GM21528 (cell line): Measurements from ENCODE around the gene NOXO1.

ENCODE experiments used
- ATAC-seq: cut with Tn5 transposase; IDR thresholded peaks from one replicate; pipeline ENCODE4 v1.9.1; 2021; ENCODE audit warnings: mild to moderate bottlenecking, moderate library complexity; ENCODE audit not compliant: unreplicated experiment, low FRiP score

Gene NOXO1

DNA sequence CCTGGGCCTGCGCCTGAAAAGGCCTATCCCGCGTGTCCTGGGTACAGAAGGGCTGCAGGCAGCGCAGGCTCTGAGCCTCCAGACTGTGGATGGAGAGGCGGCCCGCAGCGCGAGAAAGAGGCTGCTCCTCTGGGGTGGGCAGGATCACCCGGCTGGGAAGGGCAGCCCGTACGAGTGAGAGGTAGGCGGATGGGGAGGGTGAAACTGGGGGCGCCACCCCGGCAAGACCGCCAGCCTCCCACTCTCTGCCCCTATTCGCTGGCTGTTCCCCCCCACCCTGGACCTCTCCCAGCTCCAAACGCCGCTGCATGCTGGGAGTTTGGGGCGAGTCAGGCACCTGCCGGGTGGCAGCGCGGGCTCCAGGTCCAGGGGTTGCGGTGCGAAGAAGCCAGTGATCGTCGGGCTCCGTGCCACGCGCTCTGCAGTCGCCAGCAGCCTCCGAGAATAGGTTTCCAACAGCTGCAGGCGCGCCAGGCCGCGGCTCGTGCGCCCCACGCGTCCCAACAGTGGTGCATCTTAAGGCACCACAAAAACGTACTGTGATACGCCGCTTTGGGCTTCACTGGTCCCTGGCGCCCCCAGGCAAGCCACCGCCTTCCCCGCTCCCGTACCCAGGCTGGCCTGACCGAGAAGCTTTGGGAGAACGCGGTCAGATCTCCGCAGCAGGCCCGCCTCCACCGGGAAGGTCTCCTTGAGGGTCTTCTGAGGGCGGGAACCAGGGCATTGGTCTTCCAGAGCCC, 1.1 kb downstream of the NOXO1 start:
- ATAC-seq, result no peak

DNA sequence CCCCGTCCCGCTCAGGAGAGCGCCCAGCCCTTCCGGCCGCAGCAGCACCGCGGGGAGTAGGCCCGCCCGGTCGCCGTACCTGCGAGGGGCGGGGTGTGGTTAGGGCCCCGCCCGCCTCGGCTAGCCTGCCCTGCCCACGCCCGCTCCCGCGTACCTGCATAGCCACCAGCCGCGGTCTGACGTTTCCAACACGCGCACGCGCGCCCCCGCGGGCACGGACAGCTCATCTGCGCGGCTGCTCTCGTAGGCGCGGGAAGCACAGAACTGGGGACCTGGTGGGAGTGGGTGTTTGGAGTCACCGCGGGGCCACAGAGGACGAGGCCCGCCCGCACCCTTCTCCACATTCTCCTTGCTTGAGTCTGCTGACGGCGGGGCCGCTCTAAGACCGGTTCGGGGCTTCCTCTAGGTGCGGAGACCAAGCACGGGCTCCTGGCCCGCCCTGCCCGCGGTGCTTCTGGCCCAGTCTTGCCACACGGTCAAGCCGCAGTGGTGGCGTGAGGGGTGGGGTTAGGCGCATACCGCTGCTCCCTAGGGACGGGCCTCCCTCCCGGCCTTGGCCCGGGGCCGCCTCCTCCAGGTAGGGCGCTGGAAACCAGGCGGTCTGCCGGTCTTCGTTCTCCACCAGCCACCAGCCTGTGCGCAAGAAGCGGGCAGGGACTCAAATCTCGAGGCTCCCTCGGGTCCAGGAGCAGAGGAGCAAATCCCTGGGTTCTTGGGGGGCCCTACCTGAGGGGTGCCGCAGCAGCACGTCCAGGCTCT, 1.8 kb downstream of the NOXO1 start:
- no peak for ATAC-seq

DNA sequence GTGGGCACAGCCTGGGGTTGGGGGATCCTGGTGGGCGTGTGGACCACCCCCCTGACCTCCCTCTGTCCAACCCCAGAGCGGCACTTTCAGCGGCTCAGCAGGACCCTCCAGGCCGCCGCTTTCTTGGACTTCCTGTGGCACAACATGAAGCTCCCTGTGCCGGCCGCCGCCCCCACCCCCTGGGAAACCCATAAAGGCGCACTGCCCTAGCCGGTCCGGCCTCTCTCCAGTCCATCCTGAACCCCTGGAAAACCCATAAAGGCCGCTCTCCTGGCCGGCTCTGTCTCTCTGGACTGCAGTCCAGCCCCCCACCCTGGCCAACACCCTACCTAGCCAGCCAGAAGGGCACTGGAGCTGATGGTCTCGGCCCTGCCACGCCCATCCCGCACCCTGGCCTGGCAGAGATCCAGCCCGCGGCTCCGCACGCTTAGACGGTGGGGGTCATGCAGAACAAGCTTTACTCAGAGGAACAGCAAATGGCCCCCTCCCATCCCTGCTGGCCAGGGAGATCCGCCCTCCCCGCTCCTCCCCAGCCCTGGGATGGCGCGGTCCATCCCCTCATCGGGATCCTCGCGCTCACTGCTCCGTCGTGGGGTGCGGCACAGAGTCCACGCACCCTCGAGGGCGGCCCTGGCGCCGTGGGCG, 2.7 kb downstream of the NOXO1 start:
- no peak for ATAC-seq

DNA sequence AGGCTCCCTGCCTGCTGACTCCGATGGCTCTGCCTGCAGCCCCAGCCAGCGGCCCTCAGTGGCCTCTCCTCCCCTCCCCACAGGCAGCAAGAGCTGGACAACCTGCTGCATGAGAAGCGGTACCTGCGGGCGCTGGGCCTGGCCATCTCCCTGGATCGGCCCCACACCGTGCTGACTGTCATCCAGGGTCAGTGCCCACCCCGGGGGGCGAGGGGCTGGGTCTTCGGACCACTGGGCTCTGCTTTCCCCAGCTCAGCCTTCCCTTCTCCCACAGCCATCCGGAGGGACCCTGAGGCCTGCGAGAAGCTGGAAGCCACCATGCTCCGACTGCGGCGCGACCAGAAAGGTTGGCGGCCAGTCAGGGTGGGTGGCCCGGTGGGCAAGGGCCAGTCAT, 3.4 kb downstream of the NOXO1 start:
- no peak for ATAC-seq

DNA sequence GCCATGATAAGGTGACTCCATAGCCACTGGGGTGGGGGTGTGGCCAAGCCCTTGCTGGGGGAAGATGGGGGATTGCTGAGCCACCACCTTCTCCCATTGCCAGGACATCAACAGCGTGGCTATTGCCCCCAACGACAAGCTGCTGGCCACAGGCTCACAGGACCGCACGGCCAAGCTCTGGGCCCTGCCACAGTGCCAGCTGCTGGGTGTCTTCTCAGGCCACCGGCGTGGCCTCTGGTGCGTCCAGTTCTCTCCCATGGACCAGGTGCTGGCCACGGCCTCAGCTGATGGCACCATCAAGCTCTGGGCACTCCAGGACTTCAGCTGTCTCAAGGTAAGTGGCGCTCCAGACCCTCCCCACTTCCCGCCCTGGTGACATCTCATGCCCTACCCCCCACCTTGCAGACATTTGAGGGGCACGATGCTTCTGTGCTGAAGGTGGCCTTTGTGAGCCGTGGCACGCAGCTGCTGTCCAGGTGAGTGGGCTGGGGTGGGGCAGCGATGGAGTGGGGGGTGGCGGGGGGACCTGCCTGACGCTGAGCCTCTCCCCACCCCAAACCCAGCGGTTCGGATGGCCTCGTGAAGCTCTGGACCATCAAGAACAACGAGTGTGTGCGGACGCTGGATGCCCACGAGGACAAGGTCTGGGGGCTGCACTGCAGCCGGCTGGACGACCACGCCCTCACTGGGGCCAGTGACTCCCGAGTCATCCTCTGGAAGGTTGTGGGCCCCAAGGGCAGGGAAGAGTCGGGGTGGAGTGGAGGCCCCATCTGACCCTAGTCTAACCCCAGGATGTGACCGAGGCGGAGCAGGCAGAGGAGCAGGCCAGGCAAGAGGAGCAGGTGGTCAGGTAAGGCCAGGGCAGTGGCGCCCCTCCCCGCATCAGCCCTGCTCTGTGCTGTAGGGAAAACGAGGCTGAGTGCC, 4.1 kb downstream of the NOXO1 start:
- ATAC-seq, result no peak

DNA sequence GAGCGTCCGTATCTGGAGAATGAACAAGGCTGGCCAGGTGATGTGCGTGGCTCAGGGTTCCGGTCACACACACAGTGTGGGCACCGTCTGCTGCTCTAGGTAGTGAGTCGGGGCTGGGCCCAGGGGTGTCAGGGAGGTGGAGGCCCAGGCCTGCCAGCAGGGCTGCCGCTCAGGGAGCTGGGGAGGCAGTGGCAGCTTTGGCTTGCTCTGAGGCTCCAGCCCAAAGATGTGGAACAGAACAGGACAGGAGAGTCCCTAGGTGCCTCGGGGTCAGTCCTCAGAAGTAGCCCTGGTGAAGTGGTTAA, 5.1 kb downstream of the NOXO1 start:
- ATAC-seq, result no peak

DNA sequence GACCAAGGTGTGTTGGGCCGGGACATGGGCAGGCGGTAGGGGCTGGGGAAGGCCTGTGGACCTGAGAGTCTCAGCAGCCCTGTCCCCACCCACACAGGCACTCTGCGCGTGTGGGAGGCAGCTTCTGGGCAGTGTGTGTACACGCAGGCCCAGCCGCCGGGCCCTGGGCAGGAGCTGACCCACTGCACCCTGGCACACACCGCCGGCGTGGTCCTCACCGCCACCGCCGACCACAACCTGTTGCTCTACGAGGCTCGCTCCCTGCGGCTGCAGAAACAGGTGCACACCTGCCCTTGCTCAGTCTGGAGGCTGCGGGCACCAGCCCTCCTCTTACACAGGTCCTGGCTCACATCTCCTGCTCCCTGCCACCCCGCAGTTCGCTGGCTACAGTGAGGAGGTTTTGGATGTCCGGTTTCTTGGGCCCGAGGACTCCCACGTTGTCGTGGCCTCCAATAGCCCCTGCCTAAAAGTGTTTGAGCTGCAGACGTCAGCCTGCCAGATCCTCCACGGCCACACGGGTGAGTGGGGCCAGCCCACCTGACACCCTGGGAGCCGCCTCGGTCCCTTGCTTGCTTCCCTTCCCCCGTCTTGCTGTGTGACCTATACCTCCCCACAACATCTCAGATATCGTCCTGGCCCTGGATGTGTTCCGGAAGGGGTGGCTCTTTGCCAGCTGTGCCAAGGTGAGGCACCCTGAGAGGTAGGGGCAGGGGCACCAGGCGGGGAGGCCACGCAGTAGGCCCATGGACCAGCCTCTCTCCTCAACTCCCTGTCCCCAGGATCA, 5.6 kb downstream of the NOXO1 start:
- ATAC-seq, result no peak

DNA sequence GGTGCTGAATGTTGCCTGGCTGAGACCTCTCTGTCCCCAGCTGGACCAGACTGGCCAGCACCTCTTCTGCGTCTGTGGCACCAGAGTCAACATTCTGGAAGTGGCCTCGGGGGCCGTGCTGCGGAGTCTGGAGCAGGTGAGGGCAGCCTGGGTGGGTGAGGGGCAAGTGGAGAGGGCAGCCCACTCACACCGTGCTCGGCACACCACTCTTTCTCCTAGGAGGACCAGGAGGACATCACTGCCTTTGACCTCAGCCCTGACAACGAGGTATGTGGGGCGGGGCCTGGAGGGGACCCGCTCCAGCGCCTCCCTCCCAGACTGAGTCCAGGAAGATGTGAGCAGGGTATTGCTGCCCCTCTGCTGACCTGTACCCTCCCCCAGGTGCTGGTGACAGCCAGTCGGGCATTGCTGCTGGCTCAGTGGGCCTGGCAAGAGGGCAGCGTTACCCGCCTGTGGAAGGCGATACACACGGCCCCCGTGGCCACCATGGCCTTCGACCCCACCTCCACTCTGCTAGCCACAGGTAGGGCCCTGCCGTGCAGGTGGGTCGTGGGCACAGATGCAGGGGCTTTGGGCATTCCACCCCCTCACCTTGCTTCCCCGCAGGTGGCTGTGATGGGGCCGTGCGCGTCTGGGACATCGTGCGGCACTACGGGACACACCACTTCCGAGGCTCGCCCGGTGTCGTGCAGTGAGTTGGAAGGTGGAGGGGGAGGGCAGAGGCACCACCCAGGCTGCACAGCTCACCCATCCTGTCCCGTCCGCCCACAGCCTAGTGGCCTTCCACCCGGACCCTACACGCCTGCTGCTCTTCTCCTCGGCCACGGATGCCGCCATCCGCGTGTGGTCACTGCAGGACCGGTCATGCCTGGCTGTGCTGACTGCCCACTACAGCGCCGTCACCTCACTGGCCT, 6.9 kb downstream of the NOXO1 start:
- ATAC-seq, result no peak

DNA sequence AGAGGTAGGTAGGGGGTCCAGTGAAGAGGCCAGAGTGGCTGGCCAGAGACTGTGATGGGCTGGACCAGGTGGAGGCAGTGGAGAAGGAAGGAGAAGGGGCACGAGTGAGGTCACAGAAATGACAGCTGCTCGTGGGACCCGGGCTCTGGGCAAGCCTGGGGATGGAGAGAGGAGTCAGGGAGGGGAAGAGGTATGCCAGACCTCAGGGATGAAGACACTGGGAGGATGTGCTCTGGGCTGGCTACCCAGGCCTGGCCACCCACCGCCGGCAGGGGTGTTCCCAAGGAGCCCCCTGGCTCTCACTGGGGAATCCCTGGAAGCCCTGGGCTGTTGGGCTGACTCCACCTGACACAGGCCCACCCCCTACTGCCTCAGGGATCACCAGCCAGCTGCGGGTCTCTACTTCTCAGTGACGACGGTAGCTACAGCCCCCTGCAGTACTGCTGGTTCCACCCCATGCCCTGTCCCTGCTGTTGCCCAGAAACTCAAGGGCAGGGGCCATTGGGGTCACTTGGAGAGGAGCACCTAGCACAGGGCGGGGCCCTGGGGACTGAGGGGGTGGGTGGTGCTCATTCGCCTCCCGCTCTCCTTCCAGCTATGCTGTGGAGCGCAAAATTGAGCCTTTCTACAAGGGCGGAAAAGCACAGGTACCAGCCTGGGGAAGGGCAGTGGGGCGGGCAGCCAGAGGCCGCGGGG, 7.7 kb downstream of the NOXO1 start:
- no peak for ATAC-seq

DNA sequence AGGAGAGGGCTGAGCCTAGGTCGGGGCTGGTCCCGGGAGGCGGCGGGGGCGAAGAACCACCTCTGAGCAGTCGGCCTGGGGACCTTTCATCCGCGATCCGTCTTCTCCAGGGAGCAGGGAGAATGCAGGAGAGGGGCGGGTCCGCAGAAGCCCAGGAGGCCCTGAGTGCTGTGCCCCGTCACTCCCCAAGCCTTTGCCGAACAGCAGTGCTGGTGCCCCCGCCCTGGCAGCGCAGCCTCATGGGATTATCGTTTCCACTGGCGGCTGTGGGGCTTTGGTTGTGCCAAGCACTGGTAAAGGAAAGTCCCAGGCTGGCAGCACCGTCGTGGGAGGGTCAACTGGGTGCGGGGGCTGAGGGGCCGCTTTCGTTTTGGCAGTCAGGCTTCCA, 8.8 kb downstream of the NOXO1 start:
- peak; percentile 2 for ATAC-seq

DNA sequence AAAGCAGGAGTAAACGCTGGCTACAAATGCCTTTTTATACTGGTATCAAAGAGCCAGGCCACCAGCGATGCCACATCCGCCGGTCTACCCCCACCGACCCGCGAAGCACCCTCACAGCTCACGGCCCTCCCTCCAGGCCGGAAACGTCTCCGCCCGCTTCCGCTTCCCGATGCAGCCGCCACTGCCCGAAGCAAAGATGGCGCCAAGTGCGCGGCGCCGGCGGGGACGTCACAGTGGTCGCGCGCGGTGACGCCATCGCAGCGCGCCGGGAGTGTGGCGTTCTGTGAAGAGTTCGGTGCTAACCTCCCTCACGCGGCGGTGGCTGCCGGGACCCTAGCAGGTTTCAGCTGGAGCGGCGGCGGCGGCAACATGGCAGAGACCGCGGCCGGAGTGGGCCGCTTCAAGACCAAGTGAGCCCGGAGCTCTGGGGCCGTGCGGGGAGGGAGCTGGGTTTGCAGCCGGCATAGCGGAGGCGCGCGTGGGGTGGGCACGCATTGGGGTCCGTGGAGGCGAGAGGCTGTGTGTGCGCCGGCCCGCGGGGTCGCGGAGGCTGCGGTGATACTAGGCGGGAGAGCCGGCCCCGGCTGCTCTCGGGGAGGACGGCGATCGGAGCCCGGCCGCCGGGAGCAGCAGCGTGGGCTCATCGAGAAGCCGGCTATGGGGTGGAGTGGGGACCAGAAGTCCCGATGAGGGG, 9.3 kb downstream of the NOXO1 start, which contains the start of gene TBL3:
TBL3 (plus strand) TSS at position 258 of the 694 bp plus-strand sequence; CDS start at position 370, 112 bp downstream.
- ATAC-seq, result peak; percentile 59

DNA sequence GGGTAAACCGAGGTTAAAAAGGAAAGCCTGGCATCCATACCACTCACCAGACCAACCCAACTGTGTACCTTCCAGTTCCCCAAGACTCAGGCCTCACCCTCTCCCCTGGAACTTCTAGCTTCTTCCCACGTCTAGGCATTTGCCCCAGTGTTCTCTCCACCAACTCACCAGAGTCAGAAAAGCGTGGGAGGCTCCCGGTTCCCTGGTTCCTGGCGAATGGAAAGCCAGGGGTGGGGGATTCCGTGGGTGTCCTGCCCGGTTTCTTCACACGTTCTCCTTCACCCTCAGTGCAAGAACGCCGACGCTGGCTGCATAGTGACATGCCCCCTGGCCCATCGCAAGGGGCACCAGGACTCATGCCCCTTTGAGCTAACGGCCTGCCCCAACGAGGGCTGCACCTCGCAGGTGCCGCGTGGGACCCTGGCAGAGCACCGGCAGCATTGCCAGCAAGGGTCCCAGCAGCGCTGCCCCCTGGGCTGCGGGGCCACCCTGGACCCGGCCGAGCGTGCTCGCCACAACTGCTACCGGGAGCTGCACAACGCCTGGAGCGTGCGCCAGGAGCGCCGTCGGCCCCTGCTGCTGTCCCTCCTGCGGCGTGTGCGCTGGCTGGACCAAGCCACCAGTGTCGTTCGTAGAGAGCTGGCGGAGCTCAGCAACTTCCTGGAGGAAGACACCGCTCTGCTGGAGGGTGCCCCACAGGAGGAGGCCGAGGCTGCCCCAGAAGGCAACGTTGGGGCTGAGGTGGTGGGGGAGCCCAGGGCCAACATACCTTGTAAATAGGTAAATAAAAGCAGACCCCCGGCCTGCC, 12.9 kb downstream of the NOXO1 start:
- ATAC-seq, result no peak

DNA sequence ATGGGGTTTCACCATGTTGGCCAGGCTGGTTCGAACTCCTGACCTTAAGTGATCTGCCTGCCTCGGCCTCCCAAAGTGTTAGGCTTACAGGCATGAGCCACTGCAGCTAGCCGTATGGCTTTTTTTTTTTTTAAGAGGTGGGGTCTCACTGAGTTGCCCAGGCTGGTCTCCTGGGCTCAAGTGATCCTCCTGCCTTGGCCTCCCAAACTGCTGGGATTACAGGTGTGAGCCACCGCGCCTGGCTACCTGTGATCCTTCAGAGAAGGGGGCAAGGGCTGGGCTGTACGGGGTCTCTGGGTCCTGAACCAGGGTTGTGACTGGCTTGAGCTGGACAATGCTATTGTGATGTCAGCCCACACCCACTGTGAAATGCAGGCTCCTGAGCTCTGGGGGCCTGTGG, 14.8 kb downstream of the NOXO1 start, which contains the start of gene RNF151:
RNF151 (plus strand) TSS at position 397 of the 400 bp plus-strand sequence. CDS start 26 bp downstream, outside the sequence.
- ATAC-seq, result no peak

DNA sequence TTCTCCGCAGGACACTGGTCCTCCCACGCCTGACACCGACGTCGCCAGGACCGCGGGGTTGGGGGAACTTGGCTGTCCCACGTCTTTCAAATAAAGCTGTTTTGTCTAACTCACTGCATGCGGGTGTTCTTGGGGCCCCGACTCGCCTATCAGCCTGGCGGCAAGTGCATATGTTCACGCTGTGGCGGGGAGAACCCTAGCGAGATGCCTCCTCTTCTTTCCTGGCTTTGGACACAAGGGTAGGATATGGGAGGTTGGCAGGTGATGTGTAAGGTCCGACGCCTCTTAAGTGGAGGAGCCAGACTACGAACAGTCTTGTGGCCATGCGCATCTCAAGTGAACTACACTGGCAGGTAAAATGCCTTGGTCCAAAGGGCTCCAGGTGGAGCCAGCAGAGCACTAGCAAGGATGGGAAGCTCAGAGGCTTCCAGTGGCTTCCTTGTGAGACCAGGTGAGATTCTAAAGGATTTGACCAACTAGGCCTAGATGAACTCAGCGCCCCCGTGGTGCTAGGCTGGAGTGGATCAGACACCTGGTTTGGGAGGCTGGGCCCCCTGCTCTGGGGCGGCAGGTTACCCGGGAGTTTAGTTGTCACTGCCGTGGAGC, 15.8 kb downstream of the NOXO1 start:
- no peak for ATAC-seq

DNA sequence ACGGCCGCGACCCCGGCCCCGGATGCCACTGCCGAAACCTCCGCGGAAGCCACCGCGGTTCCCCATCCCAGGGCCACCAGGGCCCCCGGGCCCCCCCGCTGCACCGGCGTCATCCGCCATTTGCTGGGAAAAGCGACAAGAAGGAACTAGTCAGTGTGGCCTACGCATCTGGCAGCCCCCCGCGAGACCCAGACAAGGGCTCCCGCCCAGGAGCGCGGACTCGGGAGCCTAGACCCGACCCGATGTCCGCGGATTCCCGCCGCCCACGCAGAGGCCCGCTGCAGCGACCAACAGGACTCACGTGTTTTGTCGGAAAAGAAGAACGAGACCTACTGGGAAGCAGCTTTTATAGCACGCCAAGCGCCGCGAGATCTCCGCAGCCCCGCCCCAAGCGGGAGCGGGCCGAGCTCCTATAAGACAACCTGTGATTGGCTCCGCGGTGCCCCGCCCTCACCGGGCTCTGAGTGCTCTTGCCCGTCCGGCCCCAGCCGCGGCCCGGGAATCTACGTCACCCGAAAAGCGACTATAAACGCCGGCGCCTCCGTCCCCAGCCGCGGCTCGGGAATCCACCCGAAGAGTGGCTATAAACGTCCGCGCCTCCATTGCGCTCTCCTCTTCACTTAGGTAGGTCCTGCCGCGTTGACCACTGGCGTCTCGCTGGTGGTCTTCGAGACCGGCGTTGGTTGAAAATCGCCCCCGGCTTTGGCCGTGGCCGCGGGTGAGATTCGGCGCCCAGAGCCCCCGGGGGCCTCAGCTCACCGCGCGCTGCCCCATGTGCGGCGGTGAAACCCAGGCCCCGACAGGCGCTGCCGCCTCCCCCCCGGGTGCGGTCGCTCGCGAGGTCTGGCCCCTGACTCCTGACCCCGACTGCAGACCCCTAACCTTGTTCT, 16.5 kb downstream of the NOXO1 start, which contains the start of gene RPS2:
RPS2 (minus strand) TSS at position 321 of the 890 bp plus-strand sequence; CDS start at position 120, 201 bp downstream.
- ATAC-seq, result peak; percentile 76
